WTC11 (cell line): ENCODE results near the gene GSG1L.

Source experiments
- ATF6 ChIP-seq: sonication (generic); formaldehyde crosslinking; IDR thresholded peaks from 2 replicates; pipeline ENCODE4 v1.8.1; 2023; ENCODE audit warnings: mild to moderate bottlenecking, missing genetic modification reagents
- FOXJ3 ChIP-seq: sonication (generic); formaldehyde crosslinking; IDR thresholded peaks from 2 replicates; pipeline ENCODE4 v1.9.0; 2021; ENCODE audit warnings: missing genetic modification reagents, mild to moderate bottlenecking, borderline replicate concordance

- TF ChIP-seq ATF6: no peak
- TF ChIP-seq FOXJ3: no peak
Measured at GRCh38 chr16:27943766-27944165, 119.7 kb downstream of the GSG1L start.
